ENCODE results near the gene PARD3.

- TF ChIP-seq MAX (IDR thresholded peaks at IDR 0.05): no peak
- no peak for TF ChIP-seq CTCF (IDR thresholded peaks at IDR 0.05)
These were observed 386.6 kb downstream of the PARD3 start for GRCh38 chr10:34428501-34428900.

All from A549 (cell line).